CD14-positive monocyte (primary cell): Measurements from ENCODE around the gene CPNE8. TPM values are rescaled to one million over a fixed set of nuclear protein-coding genes. Genes with fewer than 3 reads are reported as not detected.

ENCODE experiments used
- DNase-seq, 3 donors: peaks; one replicate each; pipeline ENCODE4 v3.0.0-alpha.2; 2011 to 2022
- H2AFZ ChIP-seq: 2 replicates; pipeline ENCODE4 v1.6.0; 2012; ENCODE audit warnings: mild to moderate bottlenecking, low read depth, low read length, inconsistent platforms; ENCODE audit not compliant: insufficient read depth, poor library complexity, severe bottlenecking
- H3K27ac ChIP-seq, 2 donors: 1 replicate in 1 of 2; 2 replicates in 1 of 2; pipeline ENCODE4 v1.5.1; 2012 to 2013; ENCODE audit warnings: low read length in 2 of 2, control low read depth in 1 of 2, inconsistent platforms in 1 of 2, low read depth in 1 of 2, mild to moderate bottlenecking in 1 of 2
- H3K27me3 ChIP-seq, 2 donors: one replicate each; pipeline versions ENCODE4 v1.6.0 to v1.6.1; 2011 to 2013; ENCODE audit warnings: low read length in 2 of 2; ENCODE audit not compliant: control insufficient read depth in 2 of 2, insufficient read depth in 2 of 2
- H3K36me3 ChIP-seq, 2 donors: replicated peaks in 1 of 2; 1 replicate in 1 of 2; 2 replicates in 1 of 2; pipeline versions ENCODE4 v1.5.1 to v1.6.1; 2012 to 2013; ENCODE audit warnings: low read length in 2 of 2, control low read depth in 1 of 2, inconsistent platforms in 1 of 2, mild to moderate bottlenecking in 1 of 2; ENCODE audit not compliant: insufficient read depth in 2 of 2, control insufficient read depth in 1 of 2
- H3K4me1 ChIP-seq, 2 donors: 1 replicate in 1 of 2; 2 replicates in 1 of 2; pipeline versions ENCODE4 v1.5.1 to v1.6.1; 2012 to 2013; ENCODE audit warnings: low read length in 2 of 2, control low read depth in 1 of 2, inconsistent platforms in 1 of 2, mild to moderate bottlenecking in 1 of 2, moderate library complexity in 1 of 2; ENCODE audit not compliant: insufficient read depth in 2 of 2, control insufficient read depth in 1 of 2
- H3K4me2 ChIP-seq: replicated peaks from 2 replicates; pipeline ENCODE3; 2012; ENCODE audit warnings: low read length, moderate library complexity, mild to moderate bottlenecking; ENCODE audit not compliant: poor library complexity, severe bottlenecking; ENCODE audit errors: extremely low read depth
- H3K4me3 ChIP-seq, 3 experiments: fragments of 200-600 bp in 1 of 3; sonication (generic) in 1 of 3; replicated peaks in 1 of 3; 1 replicate in 2 of 3; 2 replicates in 1 of 3; pipeline ENCODE4 v1.5.1; 2011 to 2013; ENCODE audit warnings: low read length in 3 of 3, mild to moderate bottlenecking in 3 of 3, control low read depth in 2 of 3, low read depth in 2 of 3, inconsistent platforms in 1 of 3, moderate library complexity in 1 of 3
- H3K79me2 ChIP-seq: 2 replicates; pipeline ENCODE4 v1.6.0; 2012; ENCODE audit warnings: mild to moderate bottlenecking, control low read depth, inconsistent platforms, low read length, moderate library complexity; ENCODE audit not compliant: insufficient read depth
- H3K9ac ChIP-seq: 2 replicates; pipeline ENCODE4 v1.6.0; 2017; ENCODE audit warnings: low read length, mild to moderate bottlenecking; ENCODE audit not compliant: insufficient read depth, poor library complexity, severe bottlenecking
- H3K9me3 ChIP-seq, 2 donors: replicated peaks in 1 of 2; 1 replicate in 1 of 2; 2 replicates in 1 of 2; pipeline versions ENCODE4 v1.5.1 to v1.6.1; 2012 to 2013; ENCODE audit warnings: low read length in 2 of 2, control low read depth in 1 of 2; ENCODE audit not compliant: control insufficient read depth in 1 of 2, insufficient read depth in 1 of 2
- H4K20me1 ChIP-seq: 2 replicates; pipeline ENCODE4 v1.6.0; 2012; ENCODE audit warnings: mild to moderate bottlenecking, low read length, control low read depth, moderate library complexity; ENCODE audit not compliant: insufficient read depth
- H3K27ac Mint-ChIP-seq, 7 donors: one replicate each; pipeline ENCODE4 v1.8.0; 2020; ENCODE audit warnings: mild to moderate bottlenecking in 7 of 7, mixed read lengths in 7 of 7, moderate library complexity in 6 of 7, inconsistent platforms in 2 of 7
- H3K27me3 Mint-ChIP-seq, 3 donors: one replicate each; pipeline ENCODE4 v1.8.0; 2021 to 2022; ENCODE audit warnings: low read depth in 3 of 3, mild to moderate bottlenecking in 3 of 3, mixed read lengths in 3 of 3, moderate library complexity in 3 of 3, inconsistent platforms in 1 of 3
- H3K36me3 Mint-ChIP-seq, 2 donors: one replicate each; pipeline ENCODE4 v1.8.0; 2020; ENCODE audit warnings: mixed read lengths in 2 of 2, inconsistent platforms in 1 of 2, mild to moderate bottlenecking in 1 of 2
- H3K4me1 Mint-ChIP-seq: one replicate; pipeline ENCODE4 v1.8.0; 2020; ENCODE audit warnings: mild to moderate bottlenecking, mixed read lengths
- H3K4me3 Mint-ChIP-seq, 2 donors: one replicate each; pipeline ENCODE4 v1.8.0; 2020; ENCODE audit warnings: mild to moderate bottlenecking in 2 of 2, mixed read lengths in 2 of 2, moderate library complexity in 1 of 2
- H3K9me3 Mint-ChIP-seq, 7 donors: one replicate each; pipeline ENCODE4 v1.8.0; 2020 to 2022; ENCODE audit warnings: mixed read lengths in 7 of 7, mild to moderate bottlenecking in 6 of 7, moderate library complexity in 6 of 7, inconsistent platforms in 2 of 7
- CTCF ChIP-seq: fragments of 200-600 bp; IDR thresholded peaks from one replicate; pipeline ENCODE4 v1.8.0; 2022; ENCODE audit warnings: antibody characterized with exemption, mild to moderate bottlenecking
- WGBS: methylation state at CpG from one replicate; pipeline ENCODE4 v1.1.5; 2013; ENCODE audit warnings: missing lambda C conversion rate; ENCODE audit not compliant: insufficient coverage; 5-methylcytosine and 5-hydroxymethylcytosine counted together
- intact Hi-C, 2 donors: fragments of 100-400 bp; cut with micrococcal nuclease; formaldehyde crosslinking; loops; one replicate each; pipeline versions ENCODE4 v1.15.0 to v1.15.1; 2023
- polyA plus RNA-seq, 3 donors: library from polyadenylated mRNA; depleted of rRNA in 1 of 3; unstranded in 2 of 3; stranded (reverse) in 1 of 3; fragments of 300-500 nt in 2 of 3; fragments of >200 nt in 1 of 3; fragmentation: Illumina TruSeq in 2 of 3; gene quantifications; 1 replicate in 2 of 3; 2 replicates in 1 of 3; pipeline ENCODE4 v1.2.3, GENCODE V29; 2012 to 2021

The CPNE8 gene
- polyA plus RNA-seq, 3 donors, result 15.2 to 22.5 (median 19.0) TPM

- Mint-ChIP-seq H3K4me3 (no peak overlapping the region), H3K36me3 (no peaks in the 10 kb centered on the region), H3K9me3 (peaks cover 13 to 37% (median 20%) of the 10 kb centered on the region in 7 donors), H3K4me1 (no peaks in the 10 kb centered on the region), H3K27ac (no peak overlapping the region), H3K27me3 (peaks cover 0 to 6% (median 2%) of the 10 kb centered on the region in 3 donors)
- no peaks in the 10 kb centered on the region for H3K4me1 ChIP-seq
- H3K4me3 ChIP-seq, result no peak overlapping the region
- H3K9ac ChIP-seq, result no peak overlapping the region
- no peak for TF ChIP-seq CTCF
- H3K36me3 ChIP-seq, result no peaks in the 10 kb centered on the region
- H3K4me2 ChIP-seq, result no peak overlapping the region
- no peaks in the 10 kb centered on the region for H3K79me2 ChIP-seq
- no peak overlapping the region for H3K27ac ChIP-seq
- no peak for DNase-seq
- no peak overlapping the region for H2AFZ ChIP-seq
- H4K20me1 ChIP-seq, result no peaks in the 10 kb centered on the region
- intact Hi-C loops, result no loop called here
- H3K9me3 ChIP-seq, result peaks cover 14 to 15% of the 10 kb centered on the region in 2 donors
- H3K27me3 ChIP-seq, result no peaks in the 10 kb centered on the region
- 85% methylated on average over 4 of the region's 5 CpGs for WGBS
Observed at GRCh38 chr12:38934078-38934584, 28.7 kb upstream of the CPNE8 start.

DNA sequence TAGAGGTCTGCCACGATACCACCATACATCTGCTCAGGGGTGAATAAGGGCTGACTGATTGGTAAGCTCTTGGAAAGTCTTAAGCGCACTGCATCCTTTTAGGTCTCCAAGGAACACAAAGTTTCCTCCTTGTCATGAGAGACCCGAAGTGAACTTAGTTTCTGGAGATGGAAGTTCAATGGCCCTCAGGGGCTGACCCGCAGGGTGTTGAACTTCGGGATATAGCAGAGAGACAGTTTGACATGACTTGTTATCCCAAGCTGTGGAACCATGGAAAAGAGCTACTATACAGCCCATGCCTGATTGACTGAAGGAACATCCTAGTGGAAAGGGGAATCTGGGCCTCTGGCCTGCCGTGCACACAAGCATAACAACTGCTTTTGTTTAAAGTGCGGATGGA lies 26.9 kb upstream of the CPNE8 start:
- Histone ChIP-seq H3K4me1 (no peaks in the 10 kb centered on the region), H3K4me3 (no peak overlapping the region), H3K79me2 (no peaks in the 10 kb centered on the region), H3K9ac (no peak overlapping the region), H4K20me1 (no peaks in the 10 kb centered on the region), H3K4me2 (no peak overlapping the region), H3K27me3 (no peaks in the 10 kb centered on the region), H3K9me3 (peaks cover 5 to 6% of the 10 kb centered on the region in 2 donors), H2AFZ (no peak overlapping the region), H3K36me3 (no peaks in the 10 kb centered on the region), H3K27ac (no peak overlapping the region)
- Mint-ChIP-seq H3K36me3 (no peaks in the 10 kb centered on the region), H3K27ac (no peak overlapping the region), H3K9me3 (peaks cover 6 to 28% (median 10%) of the 10 kb centered on the region in 7 donors), H3K27me3 (peaks cover 0 to 6% (median 2%) of the 10 kb centered on the region in 3 donors), H3K4me1 (no peaks in the 10 kb centered on the region), H3K4me3 (no peak overlapping the region)
- no peak for TF ChIP-seq CTCF
- intact Hi-C loops, result no loop called here
- WGBS, result 94% methylated on average over 5 of the region's 7 CpGs
- no peak for DNase-seq
